ENCODE data around the gene PARD6A. TPM values are rescaled to one million over a fixed set of nuclear protein-coding genes. Genes with fewer than 3 reads are reported as not detected.

Gene PARD6A
- total RNA-seq, 1 experiment from 2014 or later, result 5.6 TPM

DNA sequence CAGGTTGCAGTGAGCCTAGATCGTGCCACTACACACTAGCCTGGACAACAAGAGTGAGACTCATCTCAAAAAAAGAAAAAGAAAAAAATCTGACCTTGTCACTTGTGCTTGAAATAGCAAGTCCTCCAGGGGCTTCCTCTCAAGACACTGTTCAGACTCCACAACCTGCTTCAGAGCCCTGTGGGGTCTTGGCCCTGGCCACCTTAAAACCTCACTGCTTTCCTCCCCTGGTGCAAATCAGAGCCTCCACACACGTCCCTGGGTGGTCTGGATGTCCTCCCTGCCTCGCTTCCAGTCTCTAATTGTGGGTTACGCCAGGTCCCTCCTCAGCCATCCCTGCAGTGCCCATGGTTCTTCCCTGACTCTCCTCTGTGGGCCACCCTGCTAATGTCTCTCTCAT is 5.4 kb upstream of the PARD6A start (continued):
- TF ChIP-seq EZH2 (IDR thresholded peaks at IDR 0.05) (no peak), POLR2A (IDR thresholded peaks at IDR 0.05; ENCODE audit: borderline replicate concordance, extremely low read depth, insufficient read depth, insufficient read length) (no peak), EGR1 (IDR thresholded peaks at IDR 0.05; ENCODE audit: low read depth) (no peak), ZNF274 (IDR thresholded peaks at IDR 0.05; ENCODE audit: low read depth, low read length) (no peak), RAD21 (IDR thresholded peaks at IDR 0.05; ENCODE audit: low read depth) (no peak), ZBTB33 (IDR thresholded peaks at IDR 0.05; ENCODE audit: extremely low read depth, insufficient replicate concordance, low read length) (no peak), CEBPB (IDR thresholded peaks at IDR 0.05; ENCODE audit: low read depth) (no peak), ATF3 (IDR thresholded peaks at IDR 0.05) (no peak)

- H3K27ac ChIP-seq (ENCODE audit: low read depth, low read length), result no peak overlapping the region
- H3K27me3 ChIP-seq (ENCODE audit: insufficient read depth, low read length), result no peaks in the 10 kb centered on the region
- no peak overlapping the region for H3K4me2 ChIP-seq (ENCODE audit: low read length)
- ATAC-seq (no peak), DNase-seq (ENCODE audit: low read depth, low spot score) (no peak)
- peaks cover 3 to 23% of the 10 kb centered on the region in 2 experiments; a peak in 3 of 4 replicates for H3K4me1 ChIP-seq (ENCODE audit: control insufficient read depth in 1 of 2, insufficient read depth in 2 of 2, low read length in 2 of 2)
- TF ChIP-seq CEBPB (IDR thresholded peaks at IDR 0.05; ENCODE audit: low read depth) (no peak), POLR2AphosphoS5 (IDR thresholded peaks at IDR 0.05; ENCODE audit: low read depth, low read length) (no peak), TCF7L2 (IDR thresholded peaks at IDR 0.05; ENCODE audit: borderline replicate concordance, extremely low read depth, insufficient read depth, insufficient read length) (no peak), POLR2A (IDR thresholded peaks at IDR 0.05; ENCODE audit: borderline replicate concordance, extremely low read depth, insufficient read depth, insufficient read length) (no peak), ELF1 (IDR thresholded peaks at IDR 0.05; ENCODE audit: borderline replicate concordance, low read depth) (no peak), ZBTB33 (IDR thresholded peaks at IDR 0.05; ENCODE audit: extremely low read depth, insufficient replicate concordance, low read length) (no peak), EZH2 (IDR thresholded peaks at IDR 0.05) (no peak)
- TF ChIP-seq, protein P1, sequence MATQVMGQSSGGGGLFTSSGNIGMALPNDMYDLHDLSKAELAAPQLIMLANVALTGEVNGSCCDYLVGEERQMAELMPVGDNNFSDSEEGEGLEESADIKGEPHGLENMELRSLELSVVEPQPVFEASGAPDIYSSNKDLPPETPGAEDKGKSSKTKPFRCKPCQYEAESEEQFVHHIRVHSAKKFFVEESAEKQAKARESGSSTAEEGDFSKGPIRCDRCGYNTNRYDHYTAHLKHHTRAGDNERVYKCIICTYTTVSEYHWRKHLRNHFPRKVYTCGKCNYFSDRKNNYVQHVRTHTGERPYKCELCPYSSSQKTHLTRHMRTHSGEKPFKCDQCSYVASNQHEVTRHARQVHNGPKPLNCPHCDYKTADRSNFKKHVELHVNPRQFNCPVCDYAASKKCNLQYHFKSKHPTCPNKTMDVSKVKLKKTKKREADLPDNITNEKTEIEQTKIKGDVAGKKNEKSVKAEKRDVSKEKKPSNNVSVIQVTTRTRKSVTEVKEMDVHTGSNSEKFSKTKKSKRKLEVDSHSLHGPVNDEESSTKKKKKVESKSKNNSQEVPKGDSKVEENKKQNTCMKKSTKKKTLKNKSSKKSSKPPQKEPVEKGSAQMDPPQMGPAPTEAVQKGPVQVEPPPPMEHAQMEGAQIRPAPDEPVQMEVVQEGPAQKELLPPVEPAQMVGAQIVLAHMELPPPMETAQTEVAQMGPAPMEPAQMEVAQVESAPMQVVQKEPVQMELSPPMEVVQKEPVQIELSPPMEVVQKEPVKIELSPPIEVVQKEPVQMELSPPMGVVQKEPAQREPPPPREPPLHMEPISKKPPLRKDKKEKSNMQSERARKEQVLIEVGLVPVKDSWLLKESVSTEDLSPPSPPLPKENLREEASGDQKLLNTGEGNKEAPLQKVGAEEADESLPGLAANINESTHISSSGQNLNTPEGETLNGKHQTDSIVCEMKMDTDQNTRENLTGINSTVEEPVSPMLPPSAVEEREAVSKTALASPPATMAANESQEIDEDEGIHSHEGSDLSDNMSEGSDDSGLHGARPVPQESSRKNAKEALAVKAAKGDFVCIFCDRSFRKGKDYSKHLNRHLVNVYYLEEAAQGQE (IDR thresholded peaks at IDR 0.05; ENCODE audit: low read depth), result no peak
- TF ChIP-seq, protein P2, sequence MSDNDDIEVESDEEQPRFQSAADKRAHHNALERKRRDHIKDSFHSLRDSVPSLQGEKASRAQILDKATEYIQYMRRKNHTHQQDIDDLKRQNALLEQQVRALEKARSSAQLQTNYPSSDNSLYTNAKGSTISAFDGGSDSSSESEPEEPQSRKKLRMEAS (IDR thresholded peaks at IDR 0.05), result no peak
- H2AFZ ChIP-seq (ENCODE audit: low read depth, low read length, poor library complexity, severe bottlenecking), result no peak overlapping the region
- CTCF ChIA-PET, result no interaction called here
- H3K79me2 ChIP-seq (ENCODE audit: insufficient read depth, low read length), result peaks cover 21% of the 10 kb centered on the region; the same call in 1 of the 2 replicates
- H3K9me2 ChIP-seq (ENCODE audit: insufficient read depth), result no peaks in the 10 kb centered on the region
- intact Hi-C loops (cut with micrococcal nuclease), result no loop called here
- RAD21 ChIA-PET (ENCODE audit: low non-redundant PET in 1 of 2, low total read pairs in 2 of 2, uncharacterized antibody in 2 of 2, unreplicated experiment in 2 of 2), result no interaction called here
- H3K9me3 ChIP-seq (ENCODE audit: control insufficient read depth in 1 of 2, insufficient read depth in 1 of 2, low read depth in 1 of 2, low read length in 2 of 2), result no peaks in the 10 kb centered on the region
- POLR2A ChIA-PET, result no interaction called here
- no peak overlapping the region for H3K4me3 ChIP-seq (replicated peaks in 1 of 2; ENCODE audit: low read depth in 1 of 2, low read length in 2 of 2)
- H3K36me3 ChIP-seq (ENCODE audit: control insufficient read depth in 1 of 2, insufficient read depth in 2 of 2, low read length in 2 of 2), result peaks cover 0 to 6% of the 10 kb centered on the region in 2 experiments; a peak in 1 of 4 replicates
- BruUV-seq (replicated peaks), result no TSS peak
- no peak overlapping the region for H3K9ac ChIP-seq (ENCODE audit: low read length)
- H4K20me1 ChIP-seq (ENCODE audit: insufficient read depth), result no peaks in the 10 kb centered on the region
Measured at GRCh38 chr16:67656344-67657016, 4.3 kb upstream of the PARD6A start.

Data from HCT116 (cell line).